C4-2B (cell line): Measurements from ENCODE around the gene GMFB.
"Not testable (repeated sequence)": the region's sequence is repeated elsewhere in the genome, so short reads cannot be mapped to it uniquely, and the experiment has no call there.

Experiments
- H3K27ac ChIP-seq: fragments of 450-650 bp; 2 replicates; pipeline ENCODE4 v1.5.1; 2017
- CTCF ChIP-seq: fragments of 450-650 bp; conservative IDR thresholded peaks from 2 replicates; pipeline ENCODE4 v1.5.1; 2017; ENCODE audit warnings: mild to moderate bottlenecking
- ZFX ChIP-seq: fragments of 450-650 bp; IDR thresholded peaks from 2 replicates; pipeline ENCODE4 v1.6.1; 2017

GMFB gene

GRCh38 chr14:54459106-54459505 is 29.7 kb downstream of the GMFB start:
- H3K27ac ChIP-seq, result no peak overlapping the region
- TF ChIP-seq ZFX, result no peak

- not testable (repeated sequence) for H3K27ac ChIP-seq
Measured at GRCh38 chr14:54458536-54458935, 30.2 kb downstream of the GMFB start.

GRCh38 chr14:54457609-54457996 is 31.2 kb downstream of the GMFB start:
- TF ChIP-seq CTCF (no peak), ZFX (no peak)

GRCh38 chr14:54456820-54457608 is 31.8 kb downstream of the GMFB start:
- not testable (repeated sequence) for H3K27ac ChIP-seq

More at GRCh38 chr14:54457609-54457996, 31.2 kb downstream of the GMFB start:
- H3K27ac ChIP-seq, result no peak overlapping the region

GRCh38 chr14:54455363-54455762 is 33.4 kb downstream of the GMFB start:
- TF ChIP-seq CTCF (no peak), ZFX (no peak)
- no peak overlapping the region for H3K27ac ChIP-seq

GRCh38 chr14:54453990-54454389 is 34.8 kb downstream of the GMFB start:
- H3K27ac ChIP-seq, result not testable (repeated sequence)

GRCh38 chr14:54453252-54453651 is 35.5 kb downstream of the GMFB start:
- TF ChIP-seq CTCF, result no peak
- TF ChIP-seq ZFX, result no peak
- H3K27ac ChIP-seq, result no peak overlapping the region

- H3K27ac ChIP-seq, result no peak overlapping the region
- TF ChIP-seq ZFX (no peak), CTCF (no peak)
Measured at GRCh38 chr14:54451961-54452360, 36.8 kb downstream of the GMFB start.

GRCh38 chr14:54451121-54451601 is 37.6 kb downstream of the GMFB start:
- TF ChIP-seq CTCF, result no peak
- H3K27ac ChIP-seq, result no peak overlapping the region

GRCh38 chr14:54450535-54450934 is 38.2 kb downstream of the GMFB start:
- H3K27ac ChIP-seq, result no peak overlapping the region
- TF ChIP-seq CTCF, result no peak
- TF ChIP-seq ZFX, result no peak
